Sigmoid colon (tissue), 7 donors: Measurements from ENCODE around the gene TDRD9. TPM values are rescaled to one million over a fixed set of nuclear protein-coding genes. Genes with fewer than 3 reads are reported as not detected.
"Not testable (repeated sequence)": the region's sequence is repeated elsewhere in the genome, so short reads cannot be mapped to it uniquely, and the experiment has no call there.

Experiments
- DNase-seq: peaks from one replicate; pipeline ENCODE4 v3.0.0-alpha.2; 2019
- H3K27ac ChIP-seq, 4 donors: fragments of 200-600 bp; sonication (generic); one replicate each; pipeline ENCODE4 v1.5.1; 2016 to 2019; ENCODE audit warnings: mild to moderate bottlenecking in 1 of 4
- H3K27me3 ChIP-seq, 3 donors: fragments of 200-600 bp; sonication (generic); one replicate each; pipeline ENCODE4 v1.5.1; 2019; ENCODE audit warnings: mild to moderate bottlenecking in 1 of 3
- H3K36me3 ChIP-seq, 4 donors: fragments of 200-600 bp; sonication (generic); one replicate each; pipeline ENCODE4 v1.5.1; 2016 to 2019
- H3K4me1 ChIP-seq, 4 donors: fragments of 200-600 bp; sonication (generic); one replicate each; pipeline ENCODE4 v1.5.1; 2017 to 2019
- H3K4me3 ChIP-seq, 4 donors: fragments of 200-600 bp; sonication (generic); one replicate each; pipeline ENCODE4 v1.5.1; 2017 to 2019; ENCODE audit warnings: mild to moderate bottlenecking in 2 of 4, moderate library complexity in 1 of 4
- H3K9me3 ChIP-seq, 4 donors: fragments of 200-600 bp in 3 of 4; sonication (generic) in 3 of 4; one replicate each; pipeline versions ENCODE4 v1.5.1 to v1.6.1; 2013 to 2019
- CTCF ChIP-seq, 4 experiments: fragments of 450-650 bp in 3 of 4; fragments of 200-600 bp in 1 of 4; IDR thresholded peaks; one replicate each; pipeline ENCODE4 v1.5.1; 2016 to 2019; ENCODE audit warnings: antibody characterized with exemption in 4 of 4, mild to moderate bottlenecking in 3 of 4, moderate library complexity in 2 of 4
- EP300 ChIP-seq, 4 donors: sonication (generic); formaldehyde crosslinking; IDR thresholded peaks; one replicate each; pipeline ENCODE4 v1.6.1; 2017; ENCODE audit warnings: antibody characterized with exemption in 4 of 4
- POLR2A ChIP-seq, 2 donors: fragments of 450-650 bp; IDR thresholded peaks; one replicate each; pipeline ENCODE4 v1.6.1; 2016; ENCODE audit warnings: antibody characterized with exemption in 2 of 2, mild to moderate bottlenecking in 2 of 2, moderate library complexity in 2 of 2
- POLR2AphosphoS5 ChIP-seq, 4 donors: sonication (generic); formaldehyde crosslinking; IDR thresholded peaks; one replicate each; pipeline ENCODE4 v1.6.1; 2017; ENCODE audit warnings: antibody characterized with exemption in 4 of 4
- WGBS, 2 donors: extraction: QIAGEN DNeasy Blood & Tissue Kit; methylation state at CpG; one replicate each; pipeline ENCODE4 v1.1.7; 2013; 5-methylcytosine and 5-hydroxymethylcytosine counted together
- intact Hi-C: fragments of 100-400 bp; cut with DNase I; formaldehyde crosslinking; loops from one replicate; pipeline ENCODE4 v1.15.1; 2023
- polyA plus RNA-seq, 3 donors: library from polyadenylated mRNA; stranded (reverse); fragments of 200-250 nt; gene quantifications; one replicate each; pipeline ENCODE4 v1.2.3, GENCODE V29; 2013
- total RNA-seq, 4 donors: library from RNA; depleted of rRNA; stranded (reverse); fragments of >200 nt; gene quantifications; one replicate each; pipeline ENCODE4 v1.1.0, GENCODE V29; 2016
- donor health status: healthy with polysubstance abuse.
- donor health status: Bipolar disorder and iron deficiency.
- donor health status: healthy.

Gene TDRD9
- total and polyA plus RNA-seq, 7 donors, result 0.58 to 4.6 (median 1.2) TPM

- 47 to 49% methylated on average over 4 of the region's 4 CpGs for WGBS, 2 donors
- no peaks in the 10 kb centered on the region for H3K36me3 ChIP-seq
- no peak overlapping the region for H3K4me3 ChIP-seq
- H3K27ac ChIP-seq, result no peak overlapping the region
- H3K27me3 ChIP-seq, result no peaks in the 10 kb centered on the region
- no peaks in the 10 kb centered on the region for H3K4me1 ChIP-seq
- no peaks in the 10 kb centered on the region for H3K9me3 ChIP-seq
- no peak for DNase-seq
- intact Hi-C loops, result no loop called here
- TF ChIP-seq POLR2A (IDR thresholded peaks at IDR 0.05) (no peak), EP300 (IDR thresholded peaks at IDR 0.05) (no peak), CTCF (IDR thresholded peaks at IDR 0.05) (no peak), POLR2AphosphoS5 (IDR thresholded peaks at IDR 0.05) (no peak)
Measured at GRCh38 chr14:103973354-103973753, 45.1 kb downstream of the TDRD9 start.

GRCh38 chr14:103974575-103974974 is 46.3 kb downstream of the TDRD9 start:
- intact Hi-C loops, result no loop called here
- Histone ChIP-seq H3K27me3 (no peaks in the 10 kb centered on the region), H3K4me3 (no peak overlapping the region), H3K36me3 (no peaks in the 10 kb centered on the region), H3K4me1 (no peaks in the 10 kb centered on the region), H3K9me3 (no peaks in the 10 kb centered on the region), H3K27ac (no peak overlapping the region)
- 74 to 80% methylated on average over 2 of the region's 2 CpGs for WGBS, 2 donors
- DNase-seq, result no peak
- no peak for TF ChIP-seq POLR2AphosphoS5 (IDR thresholded peaks at IDR 0.05)
- no peak for TF ChIP-seq EP300 (IDR thresholded peaks at IDR 0.05)
- no peak for TF ChIP-seq CTCF (IDR thresholded peaks at IDR 0.05)
- TF ChIP-seq POLR2A (IDR thresholded peaks at IDR 0.05), result no peak

GRCh38 chr14:103980623-103981238 is 52.5 kb downstream of the TDRD9 start:
- not testable (repeated sequence) for H3K36me3 ChIP-seq, H3K4me3 ChIP-seq, H3K4me1 ChIP-seq, H3K9me3 ChIP-seq, H3K27me3 ChIP-seq, H3K27ac ChIP-seq
- TF ChIP-seq CTCF (IDR thresholded peaks at IDR 0.05), result peak; percentile 40 to 67 (median 54)
- peak; percentile 76 for DNase-seq
- WGBS, 2 donors, result 53 to 71% methylated on average over 14 of the region's 14 CpGs
- intact Hi-C loops, result loop anchor here (1.0 kb wide), 1 partner anchor 172 kb away; no protein-coding TSS in a partner anchor

GRCh38 chr14:103984196-103984595 is 55.9 kb downstream of the TDRD9 start:
- WGBS, 2 donors, result 82 to 94% methylated on average over 5 of the region's 5 CpGs
- Histone ChIP-seq H3K4me3 (no peak overlapping the region), H3K36me3 (no peaks in the 10 kb centered on the region), H3K27me3 (no peaks in the 10 kb centered on the region), H3K4me1 (no peaks in the 10 kb centered on the region), H3K27ac (no peak overlapping the region), H3K9me3 (peaks cover 0 to 3% (median 0%) of the 10 kb centered on the region in 4 donors)
- intact Hi-C loops, result no loop called here
- DNase-seq, result no peak
- TF ChIP-seq POLR2AphosphoS5 (IDR thresholded peaks at IDR 0.05) (no peak), CTCF (IDR thresholded peaks at IDR 0.05) (no peak), POLR2A (IDR thresholded peaks at IDR 0.05) (no peak), EP300 (IDR thresholded peaks at IDR 0.05) (no peak)

- H3K9me3 ChIP-seq, result peaks cover 0 to 9% (median 2%) of the 10 kb centered on the region in 4 donors
- no peak overlapping the region for H3K4me3 ChIP-seq
- 95 to 96% methylated on average over 1 of the region's 1 CpG for WGBS, 2 donors
- TF ChIP-seq POLR2AphosphoS5 (IDR thresholded peaks at IDR 0.05), result no peak
- TF ChIP-seq EP300 (IDR thresholded peaks at IDR 0.05), result no peak
- TF ChIP-seq POLR2A (IDR thresholded peaks at IDR 0.05), result no peak
- no peak overlapping the region for H3K27ac ChIP-seq
- DNase-seq, result no peak
- peaks cover 0 to 4% (median 0%) of the 10 kb centered on the region in 3 donors for H3K27me3 ChIP-seq
- H3K36me3 ChIP-seq, result no peaks in the 10 kb centered on the region
- intact Hi-C loops, result no loop called here
- H3K4me1 ChIP-seq, result no peaks in the 10 kb centered on the region
Measured at GRCh38 chr14:103989034-103989433, 60.8 kb downstream of the TDRD9 start.
